GM18498 (cell line): ENCODE results near the gene MPC1.
A peak's percentile ranks its signal among the peaks of the same experiment; 100 is the strongest.
"Not testable (repeated sequence)": the region's sequence is repeated elsewhere in the genome, so short reads cannot be mapped to it uniquely, and the experiment has no call there.

ENCODE experiments used
- ATAC-seq: cut with Tn5 transposase; IDR thresholded peaks from one replicate; pipeline ENCODE4 v1.9.1; 2021; ENCODE audit warnings: mild to moderate bottlenecking, moderate library complexity; ENCODE audit not compliant: unreplicated experiment

Gene MPC1

DNA sequence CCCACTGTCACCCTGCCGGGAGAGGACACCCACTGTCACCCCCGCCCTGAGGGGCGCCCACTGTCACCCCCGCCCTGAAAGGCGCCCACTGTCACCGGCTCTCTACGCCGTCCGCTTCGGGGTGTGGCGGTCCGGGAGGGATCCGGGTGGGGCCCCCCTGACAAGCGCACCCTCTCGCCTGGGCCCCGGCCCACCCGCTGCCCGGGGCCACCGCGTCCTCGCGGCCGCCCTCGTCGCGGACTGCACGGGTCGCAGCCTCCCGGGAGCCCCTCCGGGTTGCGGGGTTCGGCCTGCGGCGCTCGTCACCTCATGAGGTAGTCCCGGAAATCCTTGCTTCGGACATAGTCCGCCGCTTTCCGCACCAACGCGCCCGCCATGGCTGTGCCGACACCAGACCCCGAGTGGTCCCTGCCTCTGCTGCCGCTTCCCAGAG is 224 bp downstream of the MPC1 start:
- ATAC-seq = peak; percentile 15

DNA sequence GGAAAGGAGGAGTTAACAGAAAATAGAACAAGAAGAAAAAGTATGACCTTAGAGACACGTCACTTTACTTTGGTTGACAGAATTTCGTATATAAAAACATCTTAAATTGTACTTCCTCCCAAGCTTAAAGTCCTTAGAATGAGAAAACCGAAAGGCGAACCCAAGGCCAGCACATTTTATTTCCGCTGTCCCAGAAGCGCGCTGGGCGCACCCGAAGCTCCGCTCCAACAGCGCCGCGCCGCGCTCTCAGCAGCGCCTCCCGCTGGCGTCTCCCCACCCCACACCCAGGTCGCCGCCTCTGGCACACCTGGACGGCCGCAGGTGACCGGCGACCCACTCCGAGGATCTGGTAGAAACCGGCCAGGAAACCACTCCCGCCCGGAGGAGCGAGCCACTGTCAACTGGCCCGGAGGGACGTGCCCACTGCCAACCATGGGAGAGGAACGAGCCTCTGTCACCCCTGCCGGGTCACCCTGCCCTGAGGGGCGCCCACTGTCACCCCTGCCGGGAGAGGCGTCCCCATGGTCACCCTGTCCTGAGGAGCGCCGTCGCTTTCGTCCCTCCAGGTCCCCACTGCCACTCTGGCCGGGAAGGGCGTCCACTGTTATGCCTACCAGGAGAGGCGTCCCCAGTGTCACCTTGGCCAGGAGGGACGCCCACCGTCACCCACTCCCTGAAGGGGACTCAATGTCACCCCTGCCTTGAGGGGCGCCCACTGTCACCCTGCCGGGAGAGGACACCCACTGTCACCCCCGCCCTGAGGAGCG is 824 bp downstream of the MPC1 start:
- peak; percentile 50 for ATAC-seq

DNA sequence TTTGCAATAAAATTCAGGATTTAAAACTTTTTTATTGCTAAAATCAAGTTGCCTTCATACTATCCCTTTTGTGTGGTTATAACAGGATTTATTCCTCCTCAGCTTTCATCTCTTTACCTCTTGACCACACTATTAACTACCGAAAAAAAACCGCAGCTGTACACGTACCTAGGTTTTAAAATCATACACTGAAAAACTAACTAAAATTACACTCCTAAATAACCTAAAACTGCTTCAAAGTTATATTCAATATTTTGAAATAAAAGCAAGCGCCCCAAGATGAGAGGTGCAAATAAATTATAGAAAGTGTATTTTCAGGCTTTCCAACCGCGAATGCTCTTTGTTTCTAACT is 1.4 kb downstream of the MPC1 start:
- no peak for ATAC-seq

DNA sequence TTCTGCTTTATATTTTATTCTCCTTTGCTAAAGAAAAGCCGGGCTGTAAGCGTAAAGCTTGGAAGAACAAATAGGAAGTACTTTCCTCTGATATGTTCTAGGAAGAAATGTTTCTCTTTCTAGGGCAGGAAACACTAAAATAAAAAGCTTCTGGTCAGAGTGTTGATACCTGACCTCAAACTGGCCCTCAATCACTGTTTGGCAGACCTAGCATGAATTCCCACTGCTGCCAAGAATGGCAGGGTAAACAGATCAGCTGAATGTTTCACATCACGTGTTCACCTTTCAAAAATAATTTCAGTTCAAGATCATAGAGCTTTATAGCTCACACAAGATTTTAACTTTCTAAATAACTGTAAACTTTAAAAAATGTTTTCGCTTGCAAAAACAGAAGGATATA is 2.9 kb downstream of the MPC1 start:
- ATAC-seq = no peak

DNA sequence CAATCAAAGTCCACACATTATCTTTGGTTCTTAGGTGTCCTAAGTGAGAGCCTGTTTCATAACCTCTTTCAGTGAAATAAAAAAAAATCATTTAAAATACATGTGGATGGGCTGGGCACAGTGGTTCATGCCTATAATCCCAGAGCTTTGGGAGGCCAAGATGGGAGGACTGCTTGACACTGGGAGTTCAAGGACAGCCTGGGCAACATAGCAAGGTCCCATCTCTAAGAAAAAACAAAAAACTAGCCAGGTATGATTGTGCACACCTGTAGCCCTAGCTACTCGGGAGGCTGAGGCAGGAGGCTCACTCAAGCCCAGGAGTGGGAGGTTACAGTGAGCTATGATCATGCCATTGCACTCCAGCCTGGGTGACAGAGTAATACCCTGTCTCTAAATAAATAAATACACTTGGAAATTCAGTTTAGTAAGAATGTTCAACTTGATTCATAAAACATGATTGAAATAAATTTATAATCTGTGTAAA is 3.6 kb downstream of the MPC1 start:
- ATAC-seq = no peak

DNA sequence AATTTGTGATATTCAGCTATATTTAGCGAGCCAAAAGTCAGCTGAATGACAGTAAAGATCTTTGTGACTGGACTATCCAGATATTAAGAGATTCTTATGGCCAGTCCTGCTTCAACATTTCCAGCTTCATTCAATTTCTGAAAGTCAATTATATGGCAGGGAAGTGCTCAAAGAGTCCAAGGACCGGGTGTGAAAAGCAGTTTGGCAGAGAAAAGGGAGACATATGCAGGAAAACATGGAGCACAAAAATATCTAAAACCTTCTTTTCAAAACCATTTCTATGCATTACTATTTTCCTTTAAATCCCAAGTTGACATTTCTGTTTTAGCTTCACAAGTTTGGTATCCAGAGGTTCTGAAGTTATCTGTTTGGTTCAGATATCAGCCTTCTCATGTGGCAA is 5.0 kb downstream of the MPC1 start:
- ATAC-seq = no peak

DNA sequence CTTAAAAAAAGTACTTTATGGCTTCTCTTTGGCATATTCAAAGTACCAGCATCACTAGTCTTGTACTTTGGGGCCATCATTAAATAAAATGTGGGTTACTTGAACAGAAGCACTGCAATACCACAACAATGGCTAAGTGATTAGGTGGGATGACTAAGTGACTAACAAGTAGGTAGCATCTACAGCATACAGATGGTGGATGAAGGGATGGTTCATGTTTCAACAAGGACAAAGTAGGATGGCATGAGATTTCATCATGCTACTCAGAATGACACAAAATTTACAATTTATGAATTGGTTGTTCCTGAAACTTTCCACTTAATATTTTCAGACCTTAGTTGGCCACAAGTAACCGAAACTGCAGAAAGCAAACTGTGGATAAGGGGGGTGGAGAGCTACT is 7.7 kb downstream of the MPC1 start:
- ATAC-seq = no peak

DNA sequence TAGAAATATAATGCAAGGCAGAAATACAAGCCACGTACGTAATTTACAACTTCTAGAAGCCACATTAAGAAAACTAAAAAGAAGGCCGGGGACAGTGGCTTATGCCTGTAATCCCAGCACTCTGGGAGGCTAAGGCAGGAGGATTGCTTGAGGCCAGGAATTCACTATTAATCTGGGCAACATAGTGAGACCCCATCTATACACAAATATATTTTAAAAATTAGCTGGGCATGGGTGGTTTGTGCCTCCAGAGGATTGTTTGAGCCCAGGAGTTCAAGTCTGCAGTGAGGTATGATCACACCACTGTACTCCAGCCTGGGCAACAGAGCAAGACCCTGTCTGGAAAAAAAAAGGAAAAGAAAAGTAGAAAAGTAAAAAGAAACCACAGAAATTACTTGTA is 12.3 kb downstream of the MPC1 start:
- no peak for ATAC-seq

DNA sequence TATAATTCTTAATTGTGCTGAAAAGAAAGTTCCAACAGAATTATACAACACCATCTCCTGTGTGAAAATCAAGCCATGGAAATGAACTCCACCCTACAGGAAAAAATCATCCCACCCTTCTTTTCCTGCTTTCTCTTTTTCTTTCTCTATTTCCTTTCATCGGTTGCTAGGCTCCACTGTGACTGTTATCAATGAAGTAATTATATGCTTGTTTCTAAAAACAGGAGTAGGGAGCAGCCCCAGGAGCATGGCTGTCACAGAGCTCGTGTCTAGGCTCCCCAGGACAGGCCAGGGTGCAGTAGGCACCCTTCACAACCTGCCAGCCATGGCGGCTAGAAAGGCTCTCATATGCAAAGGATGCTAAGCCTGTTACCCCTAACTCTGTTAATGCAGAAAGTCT is 13.0 kb downstream of the MPC1 start:
- ATAC-seq = no peak

DNA sequence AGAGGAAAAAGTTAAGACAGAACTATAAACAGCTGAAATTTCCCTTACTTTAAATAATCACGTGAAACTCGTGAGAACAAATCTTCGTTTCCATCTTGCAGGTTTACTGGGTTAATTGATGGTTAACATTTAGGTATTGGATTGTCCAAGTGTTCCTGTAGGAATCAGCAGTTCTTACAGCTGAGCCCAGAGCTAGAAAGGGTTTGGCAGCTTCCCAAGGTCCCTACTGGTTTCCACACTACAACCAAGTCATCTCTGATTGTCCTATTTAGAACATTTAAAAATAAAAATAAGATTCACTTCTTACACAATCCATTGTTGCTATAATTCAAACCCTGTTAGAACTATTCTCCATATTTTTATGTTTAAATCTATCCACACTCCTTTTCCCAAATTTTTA is 15.8 kb downstream of the MPC1 start:
- no peak for ATAC-seq

DNA sequence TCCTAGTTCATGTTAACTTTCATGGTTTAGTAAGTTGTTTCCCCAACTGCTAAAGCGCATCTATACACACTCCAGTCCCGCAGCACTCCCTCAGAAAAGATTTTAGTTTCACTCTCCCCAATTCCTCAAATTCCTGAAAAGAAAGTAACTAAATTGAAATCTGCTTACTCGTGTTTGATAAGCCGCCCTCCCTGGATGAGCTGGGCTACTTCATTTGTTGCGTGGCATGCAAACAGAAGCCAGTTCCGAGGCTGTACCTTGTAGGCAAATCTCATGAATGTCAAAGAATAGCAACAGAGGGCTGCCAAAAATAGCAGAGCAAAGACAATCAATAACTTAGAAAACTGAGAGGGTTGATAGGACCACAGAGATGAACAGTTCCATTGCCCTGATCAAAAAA is 16.9 kb downstream of the MPC1 start:
- ATAC-seq = no peak

DNA sequence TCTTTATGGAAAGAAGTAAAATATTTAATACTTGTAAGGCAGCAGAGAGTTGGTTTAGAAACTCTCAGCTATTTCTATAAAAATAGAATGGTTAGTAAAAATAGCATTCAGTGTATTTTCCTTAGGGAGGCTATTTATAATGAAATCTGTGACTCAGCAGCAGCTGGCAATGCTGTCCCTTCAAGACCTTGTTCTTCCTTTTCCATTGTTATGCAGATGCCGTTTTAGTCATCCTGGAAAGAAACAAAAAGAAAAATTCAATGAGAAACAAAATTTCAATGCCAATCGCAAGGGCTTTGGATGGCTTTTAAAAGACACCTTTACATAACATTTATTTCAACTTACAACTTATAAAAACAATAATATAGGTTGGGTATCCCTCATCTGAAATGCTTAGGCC is 17.5 kb downstream of the MPC1 start:
- ATAC-seq = no peak

DNA sequence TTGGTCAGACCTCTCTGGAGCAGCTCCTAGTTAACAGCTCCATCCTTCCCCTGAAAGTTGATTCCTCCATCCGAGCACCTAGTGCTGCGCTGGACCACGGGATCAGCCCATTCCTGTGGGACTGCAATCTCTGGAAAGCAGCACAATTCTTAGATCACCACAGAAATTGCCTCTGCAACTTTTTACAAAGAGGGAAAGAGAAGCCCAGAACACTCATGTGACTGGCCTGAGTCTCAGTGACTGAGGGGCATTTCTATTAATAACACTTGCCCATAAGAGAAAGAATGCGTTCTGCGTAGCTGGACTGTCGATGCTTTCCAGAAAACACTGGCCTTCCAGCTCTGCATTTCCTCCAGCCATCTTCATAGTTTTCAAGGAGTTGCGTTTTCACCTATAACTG is 18.3 kb downstream of the MPC1 start:
- ATAC-seq = no peak

DNA sequence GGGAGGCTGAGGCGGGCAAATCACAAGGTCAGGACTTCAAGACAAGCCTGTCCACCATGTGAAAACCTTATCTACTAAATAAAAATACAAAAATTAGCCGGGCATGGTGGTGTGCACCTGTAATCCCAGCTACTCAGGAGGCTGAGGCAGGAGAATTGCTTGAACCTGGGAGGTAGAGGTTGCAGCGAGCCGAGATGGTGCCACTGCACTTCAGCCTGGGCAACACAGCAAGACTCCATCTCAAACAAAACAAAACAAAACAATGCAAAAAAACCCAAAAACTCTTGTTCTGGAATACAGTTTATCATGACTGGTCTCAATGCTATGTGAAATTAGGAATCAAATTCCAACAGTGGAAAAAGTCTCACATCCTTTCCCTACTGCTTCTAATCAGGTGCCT is 20.3 kb downstream of the MPC1 start:
- ATAC-seq = not testable (repeated sequence)

DNA sequence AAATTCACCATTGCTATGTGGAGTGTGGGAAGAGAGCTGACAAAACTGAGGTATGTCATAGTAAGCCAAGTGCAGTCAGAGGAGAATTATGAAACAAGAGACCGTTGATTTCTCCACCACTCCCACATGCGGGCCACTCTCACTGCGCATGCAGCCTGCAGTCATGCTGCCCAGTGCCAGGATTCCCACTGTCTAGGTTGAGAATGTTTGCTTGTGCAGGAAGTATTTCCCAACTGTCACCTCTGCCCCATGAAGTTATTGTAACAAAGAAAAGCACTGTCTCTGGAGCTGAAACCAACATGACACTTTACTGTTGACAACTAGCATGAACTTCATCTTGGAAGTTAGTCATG is 21.7 kb downstream of the MPC1 start:
- ATAC-seq = no peak

DNA sequence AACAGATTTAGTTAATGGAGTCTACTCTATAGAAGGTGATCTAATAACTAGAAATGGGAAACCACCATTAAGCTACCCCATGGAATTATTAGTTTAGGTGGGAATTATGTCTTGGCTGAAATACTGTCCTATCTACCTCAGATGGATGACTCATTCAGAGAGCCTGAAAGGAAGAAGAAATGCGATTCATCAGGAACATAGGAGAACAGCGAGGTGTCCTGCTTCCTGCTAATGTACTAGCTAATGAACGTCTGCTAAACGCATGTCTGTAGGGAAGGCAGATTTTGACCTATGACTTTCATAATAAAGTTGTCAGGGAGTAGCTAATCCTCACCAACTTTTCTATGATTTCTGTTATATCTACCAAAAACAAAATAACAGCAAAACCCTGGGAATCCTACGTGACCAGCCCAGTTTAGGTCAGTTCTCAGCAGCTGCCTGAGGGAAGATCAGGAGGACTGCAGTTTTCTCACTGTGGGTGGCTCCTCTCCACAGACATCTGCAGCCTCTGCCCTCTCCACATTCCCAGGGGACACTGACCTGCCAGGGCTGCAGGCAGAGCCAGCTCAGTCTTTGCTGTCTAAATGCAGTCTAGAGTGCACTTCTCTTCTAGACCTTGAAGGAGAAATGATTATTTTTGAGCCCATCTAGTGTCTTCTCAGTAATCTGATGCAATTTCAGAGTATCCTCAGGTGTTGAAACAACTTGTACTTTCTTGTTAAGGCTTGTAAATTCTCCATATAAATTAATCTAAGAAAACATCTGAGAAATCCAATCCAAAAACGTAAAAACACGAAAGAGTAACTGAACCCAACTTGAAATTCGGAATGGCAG is 22.3 kb downstream of the MPC1 start:
- ATAC-seq = no peak

DNA sequence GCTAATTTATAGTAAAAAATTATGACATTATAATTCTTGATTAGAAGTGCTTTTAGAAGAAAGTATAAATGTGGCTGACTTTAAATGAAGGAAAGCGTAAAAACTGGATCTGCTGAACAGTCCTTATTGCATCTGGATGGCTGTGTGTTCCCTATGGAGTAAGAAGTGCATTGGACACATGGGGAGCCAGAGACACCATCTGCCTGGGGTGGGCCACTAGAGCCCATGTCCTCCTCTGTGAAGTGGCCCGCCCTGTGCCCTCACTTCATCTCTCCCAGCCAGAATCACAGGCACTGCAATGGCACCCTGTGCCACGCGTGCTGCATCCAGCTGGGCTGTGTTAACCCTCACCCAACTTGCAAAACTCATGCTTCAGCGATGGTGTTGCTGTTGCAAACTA is 27.2 kb downstream of the MPC1 start:
- ATAC-seq = no peak

DNA sequence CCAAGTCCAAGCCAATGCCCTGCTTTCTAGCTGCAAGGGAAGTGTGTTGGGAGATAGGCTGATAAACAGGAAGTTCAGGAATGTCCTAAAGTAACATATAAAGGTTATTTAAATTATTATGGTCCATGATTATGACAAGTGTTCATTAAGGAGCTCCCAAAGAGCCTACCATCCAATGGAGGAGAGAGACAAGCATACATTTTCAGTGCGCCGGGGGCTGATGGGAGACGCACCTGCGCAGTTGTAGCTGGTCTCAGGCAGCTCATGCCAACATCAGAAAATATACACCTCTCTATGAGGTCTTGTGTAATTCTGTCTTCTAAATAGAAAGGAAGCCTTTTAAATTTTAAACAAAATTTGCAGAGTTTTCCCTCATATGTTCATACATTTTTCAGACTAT is 27.8 kb downstream of the MPC1 start:
- no peak for ATAC-seq

DNA sequence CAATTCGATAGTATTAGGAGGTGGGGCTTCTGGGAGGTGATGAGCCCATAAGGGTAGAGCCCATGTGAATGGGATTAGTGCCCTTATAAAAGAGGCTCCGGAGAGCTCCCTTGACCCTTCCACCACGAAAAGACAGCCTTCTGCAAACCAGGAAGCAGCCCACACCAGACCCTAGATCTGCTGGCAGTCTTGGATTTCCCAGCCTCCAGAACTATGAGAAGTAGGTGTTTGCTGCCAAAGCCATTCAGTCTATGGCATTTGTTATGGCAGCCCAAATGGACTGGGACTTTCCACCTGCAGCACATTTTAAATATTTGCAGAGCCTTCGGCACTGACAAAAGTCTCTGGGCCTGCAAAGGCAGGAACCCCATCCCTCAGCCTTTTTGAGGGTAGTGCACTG is 28.6 kb downstream of the MPC1 start:
- ATAC-seq = no peak

DNA sequence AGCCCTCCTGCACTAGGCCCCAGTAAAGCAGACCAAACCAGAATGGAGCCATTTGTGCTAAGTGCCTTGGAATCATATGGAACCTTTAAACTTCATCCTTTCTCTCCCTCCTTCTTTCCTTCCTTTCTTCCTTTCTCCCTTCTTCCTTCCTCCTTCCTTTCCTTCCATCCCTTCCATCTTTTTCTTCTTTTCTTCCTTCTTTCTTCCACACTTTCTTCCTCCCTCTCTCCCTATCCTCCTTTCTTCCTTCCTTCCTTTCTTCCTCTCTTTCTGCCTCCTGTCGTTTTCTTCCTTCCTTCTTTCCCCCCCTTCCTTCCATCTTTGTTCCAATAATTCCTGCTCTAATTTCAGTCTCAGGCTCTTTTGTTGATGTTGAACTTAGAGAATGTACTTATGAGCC is 29.2 kb downstream of the MPC1 start:
- ATAC-seq = no peak

DNA sequence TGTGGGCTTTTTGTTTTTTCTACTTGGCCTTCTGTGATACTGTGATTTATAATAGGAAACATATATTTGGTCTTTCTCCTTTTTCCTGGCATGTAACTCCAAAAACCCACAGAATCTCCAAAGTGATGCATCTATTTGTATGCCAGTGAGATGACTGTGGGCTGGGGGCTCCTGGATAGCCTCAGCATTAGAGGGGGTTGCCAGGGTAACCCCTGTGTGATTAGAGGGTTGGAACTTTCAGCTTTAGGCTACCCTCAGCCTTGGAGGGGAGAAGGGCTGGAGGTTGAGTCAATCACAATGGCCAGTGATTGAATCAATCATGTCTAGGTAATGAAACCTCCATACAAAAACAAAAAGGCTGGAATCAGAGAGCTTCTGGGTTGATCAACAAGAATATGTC is 29.8 kb downstream of the MPC1 start:
- ATAC-seq = no peak

DNA sequence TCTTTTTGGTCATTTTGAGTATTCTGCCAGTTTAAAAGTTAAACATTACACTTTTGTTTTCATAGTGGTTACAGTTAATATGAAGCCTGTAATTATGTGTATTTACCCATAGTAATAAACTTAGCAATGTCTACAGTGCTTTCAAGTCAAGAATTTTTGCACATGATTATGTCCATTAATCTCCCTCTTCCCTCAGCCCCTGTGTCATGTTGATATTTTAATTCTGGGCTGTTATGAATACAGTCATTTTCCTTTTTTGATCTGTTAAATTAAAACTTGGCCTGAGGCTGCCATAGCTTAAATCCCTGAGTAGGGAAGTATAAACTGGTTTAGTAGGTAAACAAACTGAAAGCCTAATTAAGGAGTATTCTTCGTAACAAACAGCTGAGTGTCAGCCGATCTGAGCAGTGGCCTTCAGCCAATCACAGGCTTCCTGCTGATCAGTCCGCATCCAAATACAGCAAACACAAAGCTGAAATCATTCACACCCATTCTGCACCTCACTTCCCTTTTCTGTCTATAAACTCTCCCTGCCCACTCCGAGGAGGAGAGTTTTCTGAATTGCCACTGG is 30.9 kb downstream of the MPC1 start:
- peak; percentile 100 for ATAC-seq
